ENCODE results near the gene DLGAP5. TPM values are rescaled to one million over a fixed set of nuclear protein-coding genes. Genes with fewer than 3 reads are reported as not detected.

The DLGAP5 gene
- total and polyA plus RNA-seq, 2 of the 13 experiments (the other 11 are each of a cell fraction or from before 2014, with no cell fraction given) = 7.7 to 55.8 TPM

DNA sequence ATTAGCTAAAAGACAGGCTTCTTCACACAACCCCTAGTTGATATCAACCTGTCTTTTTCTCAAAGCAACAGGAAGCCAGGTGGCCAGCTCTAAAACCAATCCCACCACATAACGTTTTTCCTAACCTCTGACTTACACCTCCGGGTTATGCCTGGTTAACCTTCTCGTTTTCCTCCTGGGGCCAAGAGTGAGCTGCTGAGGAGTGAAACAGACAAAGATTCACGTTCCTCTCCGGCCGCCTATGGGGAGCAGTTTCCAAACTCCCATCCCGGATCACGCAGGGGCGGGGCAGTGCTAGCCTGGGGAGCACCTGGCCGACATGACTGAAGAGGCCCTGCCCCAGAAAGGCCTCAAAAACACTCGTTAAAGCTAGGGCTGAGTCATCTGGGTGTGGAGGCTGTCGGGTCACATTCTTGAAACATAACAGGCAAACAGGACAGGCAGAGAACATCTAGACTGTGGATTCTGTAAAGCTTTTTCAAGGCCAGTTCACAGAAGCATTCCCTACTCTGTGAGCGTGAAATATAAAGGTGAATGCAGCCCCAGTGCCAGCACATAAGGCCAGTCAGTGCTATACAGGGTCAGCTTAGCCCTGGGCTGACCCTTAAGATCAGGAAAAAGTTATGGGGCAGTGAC, 88.3 kb downstream of the DLGAP5 start (continued):
- TF ChIP-seq ZHX2 (IDR thresholded peaks at IDR 0.05; ENCODE audit: low read depth) = no peak
- TF ChIP-seq ZHX2 (CRISPR knock-in tag; IDR thresholded peaks at IDR 0.05; ENCODE audit: borderline replicate concordance) = no peak
- TF ChIP-seq BRF2 (CRISPR knock-in tag; IDR thresholded peaks at IDR 0.05) = no peak
- no peak for TF ChIP-seq SIN3A (IDR thresholded peaks at IDR 0.05; ENCODE audit: borderline replicate concordance, low read depth, low read length)
- no peak for TF ChIP-seq TIGD3 (CRISPR knock-in tag; IDR thresholded peaks at IDR 0.05; ENCODE audit: borderline replicate concordance)
- 0 out of 2 replicates have a peak, but pooled peaks have one; percentile 53 for TF ChIP-seq CCDC6 (CRISPR knock-in tag; IDR thresholded peaks at IDR 0.05)
- peak; percentile 78 for TF ChIP-seq KAT8 (CRISPR knock-in tag; IDR thresholded peaks at IDR 0.05)
- TF ChIP-seq ZBTB1 (CRISPR knock-in tag; IDR thresholded peaks at IDR 0.05; ENCODE audit: borderline replicate concordance) = no peak
- peak; percentile 87; the same call in 1 of the 2 replicates for TF ChIP-seq NFE2L1 (CRISPR knock-in tag; IDR thresholded peaks at IDR 0.05; ENCODE audit: borderline replicate concordance)
- TF ChIP-seq TEAD2 (CRISPR knock-in tag; IDR thresholded peaks at IDR 0.05) = no peak
- TF ChIP-seq ZFP41 (CRISPR knock-in tag; IDR thresholded peaks at IDR 0.05; ENCODE audit: borderline replicate concordance) = no peak
- no peak for TF ChIP-seq ZNF546 (CRISPR knock-in tag; conservative IDR thresholded peaks at IDR 0.05)
- no peak for TF ChIP-seq ZKSCAN5 (CRISPR knock-in tag; IDR thresholded peaks at IDR 0.05)
- TF ChIP-seq, protein P1, sequence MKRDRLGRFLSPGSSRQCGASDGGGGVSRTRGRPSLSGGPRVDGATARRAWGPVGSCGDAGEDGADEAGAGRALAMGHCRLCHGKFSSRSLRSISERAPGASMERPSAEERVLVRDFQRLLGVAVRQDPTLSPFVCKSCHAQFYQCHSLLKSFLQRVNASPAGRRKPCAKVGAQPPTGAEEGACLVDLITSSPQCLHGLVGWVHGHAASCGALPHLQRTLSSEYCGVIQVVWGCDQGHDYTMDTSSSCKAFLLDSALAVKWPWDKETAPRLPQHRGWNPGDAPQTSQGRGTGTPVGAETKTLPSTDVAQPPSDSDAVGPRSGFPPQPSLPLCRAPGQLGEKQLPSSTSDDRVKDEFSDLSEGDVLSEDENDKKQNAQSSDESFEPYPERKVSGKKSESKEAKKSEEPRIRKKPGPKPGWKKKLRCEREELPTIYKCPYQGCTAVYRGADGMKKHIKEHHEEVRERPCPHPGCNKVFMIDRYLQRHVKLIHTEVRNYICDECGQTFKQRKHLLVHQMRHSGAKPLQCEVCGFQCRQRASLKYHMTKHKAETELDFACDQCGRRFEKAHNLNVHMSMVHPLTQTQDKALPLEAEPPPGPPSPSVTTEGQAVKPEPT (CRISPR knock-in tag; IDR thresholded peaks at IDR 0.05; ENCODE audit: low read depth) = no peak
- TF ChIP-seq PCBP1 (IDR thresholded peaks at IDR 0.05; ENCODE audit: borderline replicate concordance, low read depth, low read length) = no peak
- TF ChIP-seq ZGPAT (CRISPR knock-in tag; IDR thresholded peaks at IDR 0.05) = peak; percentile 80
- TF ChIP-seq ZNF282 (IDR thresholded peaks at IDR 0.05; ENCODE audit: partially characterized antibody) = no peak
- peak; percentile 67; the same call in 1 of the 2 replicates for TF ChIP-seq KDM4B (CRISPR knock-in tag; IDR thresholded peaks at IDR 0.05)
